GM23338 (cell line): Measurements from ENCODE around the gene RCCD1. TPM values are rescaled to one million over a fixed set of nuclear protein-coding genes. Genes with fewer than 3 reads are reported as not detected.

Experiments used
- polyA plus RNA-seq: library from polyadenylated mRNA; unstranded; fragments of >200 nt; fragmentation: Nextera tagmentation; extraction: Ambion mirVana; gene quantifications from 2 replicates; pipeline ENCODE4 v1.2.1, GENCODE V29; 2016
- small RNA-seq: library from RNA; depleted of rRNA; stranded (forward); fragments of <200 nt; gene quantifications from one replicate; pipeline ENCODE3, GENCODE V24; 2014; ENCODE audit warnings: low replicate concordance
- total RNA-seq: library from RNA; depleted of rRNA; stranded (reverse); fragments of >200 nt; shearing (Covaris generic); gene quantifications from 2 replicates; pipeline ENCODE4 v1.2.3, GENCODE V29; 2014; rRNA removed

Gene RCCD1
- total and polyA plus RNA-seq, 2 experiments from 2014 or later, result 10.8 to 17.1 TPM

Small RNA genes within 50 kb of the gene (small RNA-seq; reads per million reads assigned to genes)
- not detected for gene RF00019

Other genes starting within 250 kb of the RCCD1 start
- gene BLM, start 237.5 kb upstream of the RCCD1 start, total RNA-seq, result 43.1 and 46.0 TPM in 2 replicates
- 43.3 and 43.9 TPM in 2 replicates for gene BLM, start 237.5 kb upstream of the RCCD1 start, polyA plus RNA-seq
- gene FURIN, start 86.3 kb upstream of the RCCD1 start, total RNA-seq, result 15.7 and 20.9 TPM in 2 replicates
- 6.3 and 7.4 TPM in 2 replicates for gene FURIN, start 86.3 kb upstream of the RCCD1 start, polyA plus RNA-seq
- 14.4 and 18.6 TPM in 2 replicates for gene FES, start 70.4 kb upstream of the RCCD1 start, total RNA-seq
- gene FES, start 70.4 kb upstream of the RCCD1 start, polyA plus RNA-seq, result 2.7 and 3.1 TPM in 2 replicates
- 3.5 and 17.1 TPM in 2 replicates for gene MAN2A2, start 51.6 kb upstream of the RCCD1 start, total RNA-seq
- 8.0 and 8.2 TPM in 2 replicates for gene MAN2A2, start 51.6 kb upstream of the RCCD1 start, polyA plus RNA-seq
- gene HDDC3, start 22.3 kb upstream of the RCCD1 start, total RNA-seq, result 9.1 and 19.0 TPM in 2 replicates
- gene HDDC3, start 22.3 kb upstream of the RCCD1 start, polyA plus RNA-seq, result 16.0 and 17.4 TPM in 2 replicates
- 86.8 and 87.5 TPM in 2 replicates for gene UNC45A, start 19.6 kb upstream of the RCCD1 start, total RNA-seq
- gene UNC45A, start 19.6 kb upstream of the RCCD1 start, polyA plus RNA-seq, result 35.9 and 40.2 TPM in 2 replicates
- 93.1 and 102 TPM in 2 replicates for gene PRC1, start 39.7 kb downstream of the RCCD1 start, total RNA-seq
- gene PRC1, start 39.7 kb downstream of the RCCD1 start, polyA plus RNA-seq, result 148 and 150 TPM in 2 replicates
- 8.8 and 9.2 TPM in 2 replicates for gene VPS33B, start 67.7 kb downstream of the RCCD1 start, total RNA-seq
- 15.2 and 19.1 TPM in 2 replicates for gene VPS33B, start 67.7 kb downstream of the RCCD1 start, polyA plus RNA-seq
- 0.16 and 0.76 TPM in 2 replicates for gene SV2B, start 145.4 kb downstream of the RCCD1 start, total RNA-seq
- gene SV2B, start 145.4 kb downstream of the RCCD1 start, polyA plus RNA-seq, result 0.06 and 0.09 TPM in 2 replicates